HL-60 (cell line): ENCODE measurements around the gene DCK.

ENCODE experiments used
- DNase-seq, 2 experiments: peaks; one replicate each; pipeline ENCODE4 v3.0.0-alpha.2; 2010 to 2020; ENCODE audit warnings: low read depth in 1 of 2, low spot score in 1 of 2
- H3K27ac ChIP-seq: fragments of 250-450 bp; sonication (Bioruptor Pico); replicated peaks from 2 replicates; pipeline ENCODE4 v1.5.1; 2020; ENCODE audit warnings: mild to moderate bottlenecking, moderate library complexity
- H3K27me3 ChIP-seq: fragments of 250-450 bp; sonication (Bioruptor Pico); 2 replicates; pipeline ENCODE4 v1.5.1; 2021; ENCODE audit warnings: mild to moderate bottlenecking, moderate library complexity; ENCODE audit not compliant: insufficient read depth, poor library complexity, severe bottlenecking
- H3K4me3 ChIP-seq: replicated peaks from 2 replicates; pipeline ENCODE4 v1.5.1; 2011; ENCODE audit warnings: mild to moderate bottlenecking, control low read depth, low read length; ENCODE audit not compliant: insufficient read depth
- CTCF ChIP-seq: IDR thresholded peaks from one replicate; pipeline ENCODE4 v1.5.1; 2011; ENCODE audit warnings: low read length, control low read depth, inconsistent platforms; ENCODE audit not compliant: insufficient read depth
- GABPA ChIP-seq: IDR thresholded peaks from 2 replicates; pipeline ENCODE4 v1.6.1; 2012; ENCODE audit warnings: low read depth
- POLR2AphosphoS5 ChIP-seq: IDR thresholded peaks from 2 replicates; pipeline ENCODE4 v1.6.1; 2012; ENCODE audit warnings: low read depth
- REST ChIP-seq: IDR thresholded peaks from 2 replicates; pipeline ENCODE4 v1.6.1; 2012; ENCODE audit warnings: low read depth; ENCODE audit not compliant: insufficient replicate concordance
- SPI1 ChIP-seq: IDR thresholded peaks from 2 replicates; pipeline ENCODE4 v1.6.1; 2012; ENCODE audit warnings: low read depth, mild to moderate bottlenecking, borderline replicate concordance

DCK gene

DNA sequence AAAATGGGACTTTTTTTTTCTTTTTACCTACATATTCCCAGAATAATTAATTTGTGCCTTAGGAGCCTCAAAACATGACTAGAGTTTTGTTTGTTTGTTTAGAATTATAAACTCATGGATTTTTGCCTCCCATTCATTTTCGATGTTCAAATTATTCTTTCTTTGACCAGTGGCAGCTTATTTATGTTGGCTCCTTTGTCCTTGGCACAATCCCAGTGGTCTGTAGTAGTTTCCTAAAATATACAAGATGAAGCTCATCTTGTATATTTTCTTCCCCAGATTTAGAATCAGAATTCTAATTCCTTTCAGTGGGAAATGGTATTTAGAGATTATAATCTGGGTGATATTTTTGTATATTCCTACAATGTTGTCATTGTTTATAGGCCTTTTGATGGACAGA lies 27.2 kb downstream of the DCK start:
- no peak for TF ChIP-seq POLR2AphosphoS5
- TF ChIP-seq REST, result no peak
- TF ChIP-seq GABPA, result no peak
- no peak for TF ChIP-seq SPI1
- TF ChIP-seq CTCF, result no peak
- Histone ChIP-seq H3K4me3 (no peak overlapping the region), H3K27ac (no peak overlapping the region), H3K27me3 (no peaks in the 10 kb centered on the region)
- DNase-seq, result no peak

- TF ChIP-seq SPI1 (no peak), CTCF (no peak), POLR2AphosphoS5 (no peak), GABPA (no peak), REST (no peak)
- no peak overlapping the region for H3K4me3 ChIP-seq
These were observed 32.2 kb downstream of the DCK start for GRCh38 chr4:71025654-71026053.

DNA sequence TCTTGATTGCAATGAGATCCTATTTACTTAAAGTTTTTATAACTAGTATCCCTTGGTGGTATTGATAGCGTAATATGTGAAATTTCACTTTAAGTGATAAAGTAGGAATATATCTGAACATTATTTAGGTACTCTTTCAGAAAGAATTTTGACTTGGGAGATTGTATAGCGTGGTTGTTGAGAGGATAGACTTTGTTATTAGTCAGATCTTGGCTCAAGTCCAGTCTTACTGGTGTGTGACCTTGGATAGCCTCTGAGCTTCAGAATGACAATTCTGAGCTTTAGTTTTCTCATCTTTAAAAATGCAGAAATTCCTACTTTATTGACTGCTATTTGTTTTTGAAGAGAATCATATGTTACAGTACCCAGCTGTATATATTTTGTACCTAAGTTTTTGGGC lies 32.6 kb downstream of the DCK start:
- TF ChIP-seq SPI1, result no peak
- TF ChIP-seq CTCF, result no peak
- no peak for TF ChIP-seq REST
- no peak for TF ChIP-seq GABPA
- TF ChIP-seq POLR2AphosphoS5, result no peak
- Histone ChIP-seq H3K27me3 (no peaks in the 10 kb centered on the region), H3K4me3 (no peak overlapping the region), H3K27ac (no peak overlapping the region)
- DNase-seq, result no peak

More at GRCh38 chr4:71025654-71026053, 32.2 kb downstream of the DCK start:
- Histone ChIP-seq H3K27me3 (no peaks in the 10 kb centered on the region), H3K27ac (no peak overlapping the region)
- DNase-seq, result no peak
